GM19467 (cell line): Measurements from ENCODE around the gene TESMIN.

Experiments used
- ATAC-seq: cut with Tn5 transposase; IDR thresholded peaks from one replicate; pipeline ENCODE4 v1.9.1; 2021; ENCODE audit warnings: mild to moderate bottlenecking, moderate library complexity; ENCODE audit not compliant: unreplicated experiment

The TESMIN gene

DNA sequence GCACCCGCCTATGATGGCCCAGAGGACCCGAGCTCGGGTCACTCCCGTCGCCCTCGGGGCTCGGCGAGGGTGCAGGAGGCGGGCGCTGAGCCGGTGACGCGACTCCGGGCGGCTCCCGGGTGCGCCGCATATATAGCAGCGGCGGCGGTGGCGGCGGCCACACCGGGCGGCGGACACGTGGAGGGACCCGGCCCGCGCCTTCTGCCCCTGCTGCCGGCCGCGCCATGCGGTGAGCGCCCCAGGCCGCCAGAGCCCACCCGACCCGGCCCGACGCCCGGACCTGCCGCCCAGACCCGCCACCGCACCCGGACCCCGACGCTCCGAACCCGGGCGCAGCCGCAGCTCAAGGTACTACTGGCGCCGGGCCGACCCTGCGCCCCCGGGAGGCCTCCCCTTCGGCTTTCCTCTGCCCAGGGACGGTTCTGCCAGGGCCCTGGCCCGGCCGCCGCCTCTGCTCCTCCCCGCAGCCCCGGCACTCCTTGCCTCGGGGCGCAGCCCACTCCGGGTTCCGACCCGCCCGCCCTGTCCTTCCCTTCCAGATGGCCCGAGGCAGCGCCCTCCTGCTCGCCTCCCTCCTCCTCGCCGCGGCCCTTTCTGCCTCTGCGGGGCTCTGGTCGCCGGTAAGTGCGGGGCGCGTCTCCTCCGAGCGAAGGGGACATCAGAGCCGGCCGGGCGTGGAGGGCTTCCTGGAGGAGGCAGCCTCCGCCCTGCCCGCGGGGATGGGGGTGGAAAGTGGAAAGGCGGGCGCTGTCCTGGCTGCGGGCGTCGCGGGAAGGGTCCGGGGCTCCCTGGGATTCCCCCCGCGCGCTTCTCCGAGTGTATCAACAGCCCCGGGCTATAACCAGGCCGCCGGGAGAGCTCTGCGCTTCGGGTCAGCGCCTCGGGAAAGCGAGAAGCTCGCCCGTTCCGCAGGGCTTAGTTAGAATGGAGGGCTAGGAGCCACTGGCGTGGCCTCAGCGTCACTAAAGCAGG lies 66.6 kb downstream of the TESMIN start, which contains the start of gene GAL:
Gene GAL (plus strand): TSS at position 160 of the 972 bp plus-strand sequence. CDS start 380 bp downstream, at position 540.
- ATAC-seq = no peak

- no peak for ATAC-seq
Measured at GRCh38 chr11:68683536-68684384, 67.6 kb downstream of the TESMIN start.

DNA sequence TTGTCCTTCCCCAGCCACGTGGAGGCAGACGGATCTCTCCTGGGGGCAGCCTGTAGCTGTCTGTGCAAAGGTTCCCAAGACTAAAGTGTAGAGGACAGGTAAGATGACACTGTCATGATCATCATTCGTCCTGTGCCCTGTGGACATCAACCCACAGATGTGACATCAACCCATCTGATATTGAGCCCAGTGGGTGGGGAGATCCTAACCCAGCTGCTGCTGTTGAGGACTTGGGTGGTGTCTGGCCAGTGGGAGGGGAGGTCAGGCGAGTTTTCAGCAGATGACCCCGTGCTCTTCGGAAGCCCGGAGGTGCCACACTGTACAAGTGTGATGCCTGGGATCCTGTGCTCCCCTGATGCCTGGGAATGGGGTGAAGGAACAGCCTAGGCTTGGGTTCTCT lies 68.2 kb downstream of the TESMIN start:
- ATAC-seq = no peak

GRCh38 chr11:68682531-68682961 lies 68.8 kb downstream of the TESMIN start:
- no peak for ATAC-seq

DNA sequence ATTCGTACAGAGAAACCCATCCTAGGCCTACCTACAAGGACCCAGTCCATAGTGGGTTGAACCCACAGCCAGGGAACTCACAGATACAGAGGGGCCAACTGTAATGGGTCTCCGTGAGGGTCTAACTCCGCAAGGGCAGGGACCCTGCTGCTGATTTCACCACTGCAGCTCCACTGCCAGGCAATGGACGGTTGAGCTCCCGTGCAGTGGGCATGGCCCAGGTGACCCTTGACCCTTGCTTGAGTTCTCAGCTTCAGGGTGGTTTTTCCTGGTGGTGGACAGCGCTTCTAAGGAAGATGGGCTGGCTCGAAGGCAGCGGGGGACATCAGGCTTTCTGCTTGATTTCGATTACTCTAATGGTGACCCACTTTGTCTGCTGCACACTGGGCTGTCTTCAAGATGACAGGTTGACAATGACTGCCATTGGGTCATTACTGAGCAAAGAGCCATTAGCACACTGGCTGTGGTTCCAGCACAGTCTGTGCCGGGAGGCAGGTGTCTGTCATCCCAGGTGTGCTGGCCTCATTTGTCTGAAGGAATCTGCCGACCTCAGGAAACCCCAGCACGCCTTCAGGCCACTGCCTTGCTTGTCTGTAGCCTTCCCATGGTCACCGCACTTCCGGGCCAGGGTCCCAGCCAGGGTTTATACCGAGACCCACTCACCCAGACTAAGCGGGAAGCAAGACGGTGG lies 70.6 kb downstream of the TESMIN start:
- ATAC-seq = no peak

DNA sequence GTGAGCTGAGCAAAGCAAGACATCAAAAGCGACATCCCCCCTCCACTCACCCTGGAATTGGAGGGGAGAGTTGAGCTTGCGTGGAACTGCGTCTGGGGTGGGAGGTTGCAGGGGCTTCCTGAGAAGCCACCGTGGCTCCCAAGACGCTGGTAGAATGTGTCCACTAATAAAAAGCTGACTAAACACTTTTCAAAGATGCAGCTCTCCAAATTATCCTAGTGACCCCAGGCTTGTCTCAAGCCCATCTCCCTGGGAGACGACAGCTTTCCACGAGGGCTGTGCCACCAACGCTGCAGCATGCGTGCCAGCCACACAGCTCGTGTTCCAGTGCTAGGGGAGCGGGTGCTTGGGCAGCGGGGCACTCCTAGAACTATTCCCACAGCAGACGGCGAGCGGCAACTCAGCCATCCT lies 73.3 kb downstream of the TESMIN start:
- no peak for ATAC-seq

DNA sequence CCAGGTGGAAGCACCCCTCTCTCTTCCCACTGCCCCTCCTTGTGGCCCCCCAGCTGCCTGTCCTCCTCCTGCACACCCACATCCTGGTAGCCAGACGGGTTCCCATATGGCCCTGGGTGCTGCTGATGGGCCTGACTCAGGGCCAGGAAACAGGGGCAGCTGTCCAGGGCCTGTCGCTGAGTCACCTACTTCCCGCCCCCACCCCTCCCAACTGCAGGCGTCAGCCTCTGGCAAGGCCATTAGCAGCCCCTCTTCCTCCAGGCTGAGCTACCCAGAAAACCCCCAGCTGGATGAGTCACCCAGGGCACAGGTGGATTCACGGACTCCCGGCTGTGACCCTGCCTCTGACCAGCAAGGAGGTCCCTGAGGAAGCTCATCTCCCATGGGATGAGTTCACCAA lies 73.9 kb downstream of the TESMIN start:
- ATAC-seq = no peak

- no peak for ATAC-seq
Measured at GRCh38 chr11:68674461-68674860, 76.9 kb downstream of the TESMIN start.

DNA sequence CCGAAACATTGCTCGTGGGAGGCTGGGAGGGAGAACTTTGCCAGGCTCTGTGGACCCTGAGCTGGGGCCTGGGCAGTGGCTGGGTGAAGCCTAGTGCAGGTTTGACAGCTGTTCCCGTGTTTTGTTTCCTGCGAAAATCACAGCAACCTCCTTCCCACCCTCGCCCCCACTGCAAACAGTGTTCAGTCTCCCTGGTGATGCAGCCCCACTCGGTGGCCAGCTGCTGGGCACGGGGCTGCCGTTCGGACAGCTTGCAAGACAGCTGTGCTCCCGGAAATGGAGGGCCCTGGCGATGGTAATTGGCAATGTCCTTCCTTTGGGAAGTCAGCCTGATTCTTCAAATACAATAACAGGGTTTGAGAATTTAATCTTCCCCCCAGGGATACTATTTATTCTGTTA lies 77.3 kb downstream of the TESMIN start:
- ATAC-seq = no peak

- ATAC-seq = no peak
Measured at GRCh38 chr11:68673306-68673945, 77.9 kb downstream of the TESMIN start.

DNA sequence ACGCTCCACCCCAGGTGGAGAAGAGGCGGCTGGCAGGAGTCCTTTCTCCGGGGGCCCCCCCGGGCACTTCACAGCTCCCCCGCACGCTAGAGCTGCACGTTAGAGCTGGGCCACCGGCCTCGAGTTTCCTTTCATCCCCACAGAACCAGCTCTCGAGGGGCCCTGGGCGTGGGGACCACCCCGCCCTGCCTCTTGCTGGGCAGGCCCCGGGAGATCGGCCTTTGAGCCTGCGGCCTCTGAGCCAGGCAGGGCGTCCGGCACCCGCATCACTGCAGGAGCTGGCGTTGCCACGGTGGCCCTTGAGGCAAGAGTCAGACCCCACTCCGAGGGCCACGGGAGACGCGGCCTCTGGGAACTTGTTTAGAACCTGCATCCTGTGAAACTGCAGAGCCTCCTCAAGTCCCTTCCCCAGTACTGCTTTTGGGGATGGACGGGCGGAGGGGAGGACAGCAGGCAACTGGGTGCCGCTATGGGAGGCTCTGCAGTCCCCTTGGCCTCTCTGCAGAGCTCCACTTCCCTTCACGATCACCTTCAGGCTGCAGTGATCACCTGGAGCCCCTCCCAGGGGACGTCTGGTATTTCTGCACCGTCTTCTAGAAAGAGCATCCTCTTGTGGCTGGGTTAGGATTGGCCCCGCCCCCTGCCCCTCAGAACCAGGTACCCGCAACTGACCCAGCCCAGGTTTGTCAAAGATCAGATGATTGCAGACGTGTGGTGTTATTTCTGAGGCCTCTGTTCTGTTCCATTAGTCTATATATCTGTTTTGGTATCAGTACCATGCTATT lies 80.9 kb downstream of the TESMIN start:
- no peak for ATAC-seq

DNA sequence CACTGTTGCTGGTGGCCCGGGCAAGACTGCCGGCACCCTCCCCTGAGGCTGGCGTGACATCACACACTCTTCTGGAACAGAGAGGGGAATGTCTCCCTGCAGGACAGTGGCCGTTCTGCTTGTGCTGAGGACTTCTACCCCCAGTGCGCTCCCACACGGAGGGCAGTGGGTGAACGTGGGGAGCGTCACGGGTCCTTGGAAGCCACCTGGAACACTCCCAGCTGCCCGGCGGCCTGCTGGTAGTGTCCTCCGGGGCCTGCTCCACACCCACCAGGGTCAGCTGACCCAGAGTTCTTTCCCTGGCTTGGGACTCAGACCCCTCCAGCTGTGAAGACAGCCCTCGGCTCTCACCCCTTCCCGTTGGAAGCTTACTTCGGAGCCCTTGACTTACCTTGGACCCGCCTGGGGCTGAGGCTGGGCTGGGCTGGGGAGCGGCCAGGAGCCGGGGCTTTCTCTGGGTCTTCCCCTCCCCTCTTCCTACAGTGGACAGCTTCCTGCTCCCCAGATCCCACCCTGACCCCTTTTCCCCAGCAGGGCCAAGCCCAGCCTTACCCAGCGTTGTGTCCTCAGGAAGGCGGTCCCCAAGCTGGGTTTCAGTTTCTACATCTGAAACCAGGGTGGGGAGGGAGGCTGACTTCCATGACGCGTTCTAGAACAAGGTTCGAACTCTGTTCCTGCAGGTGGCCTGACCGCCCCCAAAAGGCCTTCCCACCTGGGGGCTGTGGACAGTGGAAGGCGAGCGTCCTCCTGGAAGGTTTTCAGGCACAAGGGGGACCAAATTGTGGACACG lies 81.8 kb downstream of the TESMIN start:
- no peak for ATAC-seq

- ATAC-seq = no peak
Measured at GRCh38 chr11:68667511-68668500, 83.5 kb downstream of the TESMIN start.

DNA sequence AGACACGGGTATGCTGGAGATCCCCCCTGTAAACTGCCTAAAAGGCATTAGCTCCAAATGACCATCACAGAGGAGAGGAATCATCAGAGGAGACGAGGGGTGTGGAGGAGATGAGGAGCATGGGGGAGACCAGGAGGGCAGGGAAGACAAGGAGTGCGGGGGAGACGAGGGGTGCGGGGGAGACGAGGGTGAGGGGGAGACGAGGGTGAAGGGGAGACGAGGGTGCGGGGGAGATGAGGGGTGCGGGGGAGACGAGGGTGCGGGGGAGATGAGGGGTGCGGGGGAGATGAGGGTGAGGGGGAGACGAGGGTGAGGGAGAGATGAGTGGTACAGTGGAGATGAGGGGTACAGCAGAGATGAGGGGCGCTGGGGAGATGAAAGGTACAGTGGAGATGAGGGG lies 84.5 kb downstream of the TESMIN start:
- no peak for ATAC-seq

- ATAC-seq = no peak
Measured at GRCh38 chr11:68665436-68665835, 85.9 kb downstream of the TESMIN start.

GRCh38 chr11:68664906-68665305 lies 86.4 kb downstream of the TESMIN start:
- no peak for ATAC-seq

GRCh38 chr11:68664141-68664540 lies 87.2 kb downstream of the TESMIN start:
- ATAC-seq = no peak
